K562 (cell line): ENCODE measurements around the gene PARD3B. TPM values are rescaled to one million over a fixed set of nuclear protein-coding genes. Genes with fewer than 3 reads are reported as not detected.

Experiments
- ATAC-seq: fragments of 200-7000 bp; cut with Tn5 transposase; 3 replicates; pipeline ENCODE4 v1.9.1; 2020; ENCODE audit warnings: moderate library complexity
- BruUV-seq: library from RNA; stranded (reverse); fragments of 400-500 nt; replicated peaks from 2 replicates; lab custom pipeline; 2021; lab: Mats Ljungman, UMichigan
- CTCF ChIA-PET: fragments of 300-600 bp; formaldehyde crosslinking; extraction: SDS; loops from one replicate; lab custom pipeline; 2021; ENCODE audit warnings: low intra/inter-chr PET ratio; lab: Yijun Ruan, JAX
- POLR2A ChIA-PET: fragments of 300-600, 350-650 bp; sonication (Branson Sonifier 250); formaldehyde crosslinking; extraction: SDS; loops from one replicate; lab custom pipeline; 2021; ENCODE audit warnings: antibody characterized with exemption, inconsistent platforms; lab: Yijun Ruan, JAX
- DNase-seq, 4 experiments: peaks; one replicate each; pipeline versions ENCODE4 v3.0.0 to v3.0.0-alpha.2; 2011 to 2018; ENCODE audit warnings: low spot score in 3 of 4, mixed read lengths in 3 of 4; ENCODE audit errors: extremely low read depth in 1 of 4
- FAIRE-seq: peaks from 2 replicates; lab custom pipeline; 2011; peaks lifted over from hg19 to GRCh38; lab: Jason Lieb, UNC
- H2AFZ ChIP-seq: 2 replicates; pipeline ENCODE4 v1.6.0; 2011; ENCODE audit warnings: low read depth, low read length, control low read depth, inconsistent platforms
- H3K27ac ChIP-seq: fragments of 200-600 bp; 3 replicates; pipeline ENCODE4 v1.8.0; 2011; ENCODE audit warnings: low read depth, mild to moderate bottlenecking, control low read depth, inconsistent platforms, low read length, moderate library complexity, mixed read lengths; ENCODE audit errors: extremely low read depth
- H3K27me3 ChIP-seq, 2 experiments: fragments of 300-600 bp in 1 of 2; 2 replicates in 1 of 2; 3 replicates in 1 of 2; pipeline versions ENCODE4 v1.6.0 to v1.8.0; 2011; ENCODE audit warnings: inconsistent platforms in 2 of 2, low read length in 2 of 2, mild to moderate bottlenecking in 1 of 2, mixed read lengths in 1 of 2, moderate library complexity in 1 of 2; ENCODE audit not compliant: control insufficient read depth in 2 of 2, insufficient read depth in 2 of 2
- H3K36me3 ChIP-seq: fragments of 300-600 bp; 3 replicates; pipeline ENCODE4 v1.8.0; 2011; ENCODE audit warnings: mild to moderate bottlenecking, low read length, inconsistent platforms; ENCODE audit not compliant: control insufficient read depth, insufficient read depth
- H3K4me1 ChIP-seq, 2 experiments: fragments of 200-600 bp in 1 of 2; replicated peaks in 1 of 2; 2 replicates in 1 of 2; 3 replicates in 1 of 2; pipeline versions ENCODE4 v1.5.1 to v1.8.0; 2011; ENCODE audit warnings: inconsistent platforms in 2 of 2, low read length in 2 of 2, mild to moderate bottlenecking in 1 of 2, mixed read lengths in 1 of 2, moderate library complexity in 1 of 2; ENCODE audit not compliant: control insufficient read depth in 2 of 2, insufficient read depth in 2 of 2
- H3K4me2 ChIP-seq: 2 replicates; pipeline ENCODE4 v1.6.1; 2011; ENCODE audit warnings: low read length, control low read depth, inconsistent platforms, mixed read lengths; ENCODE audit not compliant: insufficient read depth
- H3K4me3 ChIP-seq: fragments of 200-600 bp; sonication (generic), shearing (Covaris generic); 2 replicates; pipeline ENCODE4 v1.5.1; 2016; ENCODE audit warnings: control low read depth, inconsistent platforms
- H3K79me2 ChIP-seq: fragments of 200-600 bp; 3 replicates; pipeline ENCODE4 v1.8.0; 2011; ENCODE audit warnings: low read length, inconsistent platforms; ENCODE audit not compliant: control insufficient read depth, insufficient read depth
- H3K9ac ChIP-seq, 2 experiments: 2 replicates each; pipeline versions ENCODE4 v1.6.0 to v1.6.1; 2011; ENCODE audit warnings: low read depth in 2 of 2, low read length in 2 of 2, control low read depth in 1 of 2, inconsistent platforms in 1 of 2, mild to moderate bottlenecking in 1 of 2, mixed read lengths in 1 of 2; ENCODE audit not compliant: insufficient read depth in 1 of 2
- H3K9me1 ChIP-seq: one replicate; pipeline ENCODE4 v1.6.0; 2011; ENCODE audit warnings: inconsistent platforms, mild to moderate bottlenecking, low read length, moderate library complexity; ENCODE audit not compliant: control insufficient read depth, insufficient read depth
- H3K9me3 ChIP-seq: replicated peaks from 2 replicates; pipeline ENCODE4 v1.5.1; 2011; ENCODE audit warnings: low read depth, low read length, inconsistent platforms; ENCODE audit not compliant: control insufficient read depth, insufficient read depth
- H4K20me1 ChIP-seq: replicated peaks from 2 replicates; pipeline ENCODE4 v1.6.1; 2011; ENCODE audit warnings: low read length, inconsistent platforms, mixed read lengths; ENCODE audit not compliant: control insufficient read depth, insufficient read depth
- DACH1 ChIP-seq: fragments of 450-650 bp; IDR thresholded peaks from 2 replicates; pipeline ENCODE4 v1.6.1; 2018; ENCODE audit not compliant: partially characterized antibody
- EP300 ChIP-seq: IDR thresholded peaks from 2 replicates; pipeline ENCODE4 v1.6.1; 2012; ENCODE audit warnings: low read length, improper control_type of control experiment
- GTF2B ChIP-seq: IDR thresholded peaks from 2 replicates; pipeline ENCODE4 v1.6.1; 2011; ENCODE audit not compliant: insufficient read length; ENCODE audit errors: extremely low read depth
- KLF13 ChIP-seq: fragments of 450-650 bp; IDR thresholded peaks from 2 replicates; pipeline ENCODE4 v1.6.1; 2016; ENCODE audit warnings: missing genetic modification characterization, low read depth, mild to moderate bottlenecking, missing compliant biosample characterization, moderate library complexity, borderline replicate concordance
- MCM3 ChIP-seq: fragments of 450-650 bp; IDR thresholded peaks from 2 replicates; pipeline ENCODE4 v1.6.1; 2016
- PHF20 ChIP-seq: fragments of 450-650 bp; IDR thresholded peaks from 2 replicates; pipeline ENCODE4 v1.6.1; 2018; ENCODE audit not compliant: partially characterized antibody
- POLR3A ChIP-seq: IDR thresholded peaks from 2 replicates; pipeline ENCODE4 v1.6.1; 2011; ENCODE audit warnings: borderline replicate concordance, mild to moderate bottlenecking, moderate library complexity; ENCODE audit not compliant: insufficient read length, insufficient read depth; ENCODE audit errors: extremely low read depth
- TCF3 ChIP-seq: sonication (generic); formaldehyde crosslinking; IDR thresholded peaks from 2 replicates; pipeline ENCODE4 v1.4.0; 2020; ENCODE audit warnings: mild to moderate bottlenecking, missing genetic modification reagents
- ZNF445 ChIP-seq: fragments of 250-450 bp; sonication (Bioruptor Pico); IDR thresholded peaks from 2 replicates; pipeline ENCODE4 v1.4.0; 2020; ENCODE audit warnings: low read depth, mild to moderate bottlenecking, moderate library complexity
- ZNF77 ChIP-seq: fragments of 250-450 bp; sonication (Bioruptor Pico); IDR thresholded peaks from 2 replicates; pipeline ENCODE4 v1.5.0; 2020
- WGBS: fragments of 100-300 bp; shearing (Covaris generic); methylation state at CpG from one replicate; pipeline ENCODE4 v1.1.6; 2016; ENCODE audit warnings: low coverage, mixed read lengths; ENCODE audit not compliant: insufficient coverage; ENCODE audit errors: missing lambda C conversion rate; 5-methylcytosine and 5-hydroxymethylcytosine counted together
- in situ Hi-C: fragments of 300-500 bp; cut with MboI; formaldehyde crosslinking; loops from 4 replicates; pipeline ENCODE4 v1.15.0; 2018; ENCODE audit warnings: inconsistent platforms, mixed read lengths
- intact Hi-C: fragments of 100-400 bp; cut with micrococcal nuclease; formaldehyde crosslinking; loops from 2 replicates; pipeline ENCODE4 v1.14.2; 2022
- polyA plus RNA-seq, 8 experiments: library from polyadenylated mRNA; depleted of rRNA in 4 of 8; stranded (reverse) in 5 of 8; unstranded in 3 of 8; fragments of >200 nt; fragmentation: Nextera tagmentation in 2 of 8; fragmentation: Illumina TruSeq in 1 of 8; extraction: Ambion mirVana in 2 of 8; extraction: Trizol in 1 of 8; gene quantifications; 2 replicates each; pipeline versions ENCODE4 v1.2.1 to v1.2.3, GENCODE V29; 2011 to 2014; ENCODE audit warnings: inconsistent platforms in 1 of 8, missing spikeins in 1 of 8
- total RNA-seq, 7 experiments: library from RNA; depleted of rRNA in 6 of 7; stranded (reverse); fragments of >200 nt in 6 of 7; fragmentation: Illumina TruSeq in 2 of 7; extraction: Trizol in 2 of 7; gene quantifications; 2 replicates each; pipeline versions ENCODE4 v1.2.1 to v1.2.3, GENCODE V29; 2011 to 2021; ENCODE audit warnings: low replicate concordance in 1 of 7
- TF ChIP-seq, protein P1 (sequence below), 2 experiments: fragments of 450-650 bp in 1 of 2; sonication (generic) in 1 of 2; formaldehyde crosslinking in 1 of 2; IDR thresholded peaks in 1 of 2; conservative IDR thresholded peaks in 1 of 2; 2 replicates each; pipeline versions ENCODE4 v1.6.1 to v1.8.1; 2016 to 2023; ENCODE audit warnings: mild to moderate bottlenecking in 2 of 2, moderate library complexity in 2 of 2, inconsistent platforms in 1 of 2, missing genetic modification reagents in 1 of 2

Gene PARD3B
- total and polyA plus RNA-seq, 9 of the 15 experiments (the other 6 are each of a cell fraction or from before 2014, with no cell fraction given): 0.15 to 3.0 (median 1.1) TPM

DNA sequence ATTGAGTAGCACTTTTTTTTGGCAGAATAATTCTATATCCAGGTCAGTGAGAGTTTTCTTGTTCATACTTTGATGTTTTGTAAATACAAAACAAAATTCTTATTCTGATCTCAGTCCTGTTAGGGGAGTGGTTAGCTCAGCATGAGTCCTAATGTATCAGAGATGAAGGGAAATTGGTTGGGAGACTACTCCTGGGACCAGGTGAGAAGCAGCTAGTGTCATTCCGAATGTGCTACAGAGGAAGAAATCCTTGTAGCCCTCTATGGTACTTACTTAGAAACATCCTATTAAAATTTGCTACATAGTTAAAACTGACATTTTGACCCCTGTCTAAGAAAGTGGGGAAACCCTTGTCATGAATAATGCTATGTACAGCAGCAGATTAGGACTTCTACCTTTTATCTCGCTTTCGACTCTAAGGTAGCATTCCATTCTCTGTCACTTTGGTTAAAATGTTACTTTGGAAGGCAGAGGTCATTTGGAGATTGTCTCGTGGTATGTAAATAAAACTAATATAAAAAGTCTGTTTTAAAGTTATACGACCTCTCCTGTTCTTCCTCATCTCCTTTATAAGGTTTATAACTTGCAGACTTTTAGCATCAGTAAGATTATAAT lies 65.8 kb downstream of the PARD3B start:
- H4K20me1 ChIP-seq: no peaks in the 10 kb centered on the region
- WGBS: 10% methylated on average over 5 of the region's 5 CpGs
- no peak for DNase-seq
- H2AFZ ChIP-seq: no peak overlapping the region
- H3K9me1 ChIP-seq: no peaks in the 10 kb centered on the region
- no peak overlapping the region for H3K27ac ChIP-seq
- TF ChIP-seq ZNF445 (CRISPR knock-in tag) (no peak), DACH1 (no peak), EP300 (no peak), MCM3 (no peak), TCF3 (CRISPR knock-in tag) (no peak), POLR3A (no peak), PHF20 (no peak), KLF13 (tag) (no peak), GTF2B (no peak), ZNF77 (no peak)
- TF ChIP-seq, protein P1, sequence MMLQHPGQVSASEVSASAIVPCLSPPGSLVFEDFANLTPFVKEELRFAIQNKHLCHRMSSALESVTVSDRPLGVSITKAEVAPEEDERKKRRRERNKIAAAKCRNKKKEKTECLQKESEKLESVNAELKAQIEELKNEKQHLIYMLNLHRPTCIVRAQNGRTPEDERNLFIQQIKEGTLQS (IDR thresholded peaks at IDR 0.05): no peak
- TF ChIP-seq, protein P1 (CRISPR knock-in tag; conservative IDR thresholded peaks at IDR 0.05): no peak
- TF ChIP-seq, all 486 proteins: peak for 0
- ATAC-seq: no peak
- intact Hi-C loops (no loop called here), in situ Hi-C loops (no loop called here)
- no TSS peak for BruUV-seq
- Histone ChIP-seq H3K36me3 (no peaks in the 10 kb centered on the region), H3K9me3 (no peaks in the 10 kb centered on the region), H3K27me3 (no peaks in the 10 kb centered on the region), H3K4me3 (no peak overlapping the region), H3K9ac (no peak overlapping the region), H3K4me2 (no peak overlapping the region), H3K4me1 (no peaks in the 10 kb centered on the region), H3K79me2 (no peaks in the 10 kb centered on the region)
- no peak for FAIRE-seq
- POLR2A ChIA-PET: no interaction called here
- CTCF ChIA-PET: interaction anchor here (0.6 kb wide), 1 partner anchor 33 kb away, joined by 3 read pairs; no protein-coding TSS in a partner anchor
